GM19452 (cell line): ENCODE results near the gene SFT2D2.
A peak's percentile ranks its signal among the peaks of the same experiment; 100 is the strongest.

Experiments
- ATAC-seq: cut with Tn5 transposase; IDR thresholded peaks from one replicate; pipeline ENCODE4 v1.9.1; 2021; ENCODE audit not compliant: unreplicated experiment

SFT2D2 gene

GRCh38 chr1:168221275-168221674, 4.5 kb upstream of the SFT2D2 start:
- no peak for ATAC-seq

GRCh38 chr1:168223261-168223660, 2.5 kb upstream of the SFT2D2 start:
- no peak for ATAC-seq

GRCh38 chr1:168223681-168224540, 1.9 kb upstream of the SFT2D2 start:
- ATAC-seq: no peak

GRCh38 chr1:168224991-168225390, 813 bp upstream of the SFT2D2 start:
- ATAC-seq: no peak

GRCh38 chr1:168227620-168228019, 1.8 kb downstream of the SFT2D2 start:
- ATAC-seq: peak; percentile 21

GRCh38 chr1:168229893-168230292, 4.1 kb downstream of the SFT2D2 start:
- ATAC-seq: no peak

- no peak for ATAC-seq
These were observed 4.9 kb downstream of the SFT2D2 start for GRCh38 chr1:168230709-168231108.

GRCh38 chr1:168234846-168235547, 9.2 kb downstream of the SFT2D2 start:
- peak; percentile 79 for ATAC-seq

GRCh38 chr1:168235548-168235885, 9.7 kb downstream of the SFT2D2 start:
- ATAC-seq: no peak

GRCh38 chr1:168235937-168236336, 10.1 kb downstream of the SFT2D2 start:
- ATAC-seq: no peak

GRCh38 chr1:168236836-168237611, 11.2 kb downstream of the SFT2D2 start:
- no peak for ATAC-seq

GRCh38 chr1:168243198-168243597, 17.4 kb downstream of the SFT2D2 start:
- ATAC-seq: no peak

GRCh38 chr1:168243636-168244212, 17.9 kb downstream of the SFT2D2 start:
- no peak for ATAC-seq

- ATAC-seq: no peak
These were observed 19.2 kb downstream of the SFT2D2 start for GRCh38 chr1:168245042-168245441.

GRCh38 chr1:168246506-168246905, 20.7 kb downstream of the SFT2D2 start:
- ATAC-seq: no peak

GRCh38 chr1:168252204-168252733, 26.5 kb downstream of the SFT2D2 start:
- ATAC-seq: no peak

GRCh38 chr1:168256164-168256563, 30.4 kb downstream of the SFT2D2 start:
- no peak for ATAC-seq

- ATAC-seq: no peak
These were observed 31.6 kb downstream of the SFT2D2 start for GRCh38 chr1:168257397-168257796.

- ATAC-seq: no peak
These were observed 33.8 kb downstream of the SFT2D2 start for GRCh38 chr1:168259567-168259966.

GRCh38 chr1:168260393-168260792, 34.6 kb downstream of the SFT2D2 start:
- no peak for ATAC-seq

GRCh38 chr1:168261390-168261789, 35.6 kb downstream of the SFT2D2 start:
- ATAC-seq: no peak
